ENCODE data around the gene TMEM167B.
"Not testable (repeated sequence)": the region's sequence is repeated elsewhere in the genome, so short reads cannot be mapped to it uniquely, and the experiment has no call there.

The TMEM167B gene

GRCh38 chr1:109090196-109091077 lies at the start of gene TMEM167B:
Gene TMEM167B (plus strand): TSS chr1:109090764. CDS start chr1:109090873, 109 bp downstream.
- peak; percentile 88 for DNase-seq

GRCh38 chr1:109040989-109041620 lies 49.5 kb upstream of the TMEM167B start:
- DNase-seq, result peak; percentile 29

GRCh38 chr1:109041621-109042468 lies 48.7 kb upstream of the TMEM167B start, which contains the start of gene WDR47:
Gene WDR47 (minus strand): TSS chr1:109042102. CDS start chr1:109023512, 18,590 bp downstream.
- DNase-seq, result peak; percentile 96

GRCh38 chr1:109045595-109045994 lies 45.0 kb upstream of the TMEM167B start:
- no peak for DNase-seq

GRCh38 chr1:109046671-109047070 lies 43.9 kb upstream of the TMEM167B start:
- no peak for DNase-seq

GRCh38 chr1:109047339-109047738 lies 43.2 kb upstream of the TMEM167B start:
- no peak for DNase-seq

GRCh38 chr1:109048335-109048734 lies 42.2 kb upstream of the TMEM167B start:
- DNase-seq, result no peak

- DNase-seq, result no peak
Measured at GRCh38 chr1:109050228-109050995, 40.2 kb upstream of the TMEM167B start.

- DNase-seq, result not testable (repeated sequence)
Measured at GRCh38 chr1:109052145-109052544, 38.4 kb upstream of the TMEM167B start.

GRCh38 chr1:109056064-109056463 lies 34.5 kb upstream of the TMEM167B start:
- DNase-seq, result no peak

- no peak for DNase-seq
Measured at GRCh38 chr1:109059026-109059425, 31.5 kb upstream of the TMEM167B start.

- no peak for DNase-seq
Measured at GRCh38 chr1:109060707-109061106, 29.9 kb upstream of the TMEM167B start.

GRCh38 chr1:109061183-109061582 lies 29.4 kb upstream of the TMEM167B start:
- no peak for DNase-seq

- no peak for DNase-seq
Measured at GRCh38 chr1:109065137-109065536, 25.4 kb upstream of the TMEM167B start.

GRCh38 chr1:109067883-109068282 lies 22.7 kb upstream of the TMEM167B start:
- DNase-seq, result no peak

GRCh38 chr1:109069294-109069693 lies 21.3 kb upstream of the TMEM167B start:
- no peak for DNase-seq

- peak; percentile 84 for DNase-seq
Measured at GRCh38 chr1:109075531-109076490, 14.8 kb upstream of the TMEM167B start, which contains the start of gene TAF13. Gene TAF13 (minus strand): TSS chr1:109076003. CDS start chr1:109075947, 56 bp downstream.

- DNase-seq, result no peak
Measured at GRCh38 chr1:109078317-109078716, 12.2 kb upstream of the TMEM167B start.

GRCh38 chr1:109079240-109079622 lies 11.3 kb upstream of the TMEM167B start:
- no peak for DNase-seq

- DNase-seq, result no peak
Measured at GRCh38 chr1:109080441-109081082, 10.0 kb upstream of the TMEM167B start.
